SKM-1 treated with dmso at 0.1 percent for 144 hours (cell line): Measurements from ENCODE around the gene CMTM1.
"Not testable (repeated sequence)": the region's sequence is repeated elsewhere in the genome, so short reads cannot be mapped to it uniquely, and the experiment has no call there.

Experiments
- DNase-seq: peaks from one replicate; lab custom pipeline; 2025; ENCODE audit not compliant: unreplicated experiment; lab: John Stamatoyannopoulos, UW

Gene CMTM1

DNA sequence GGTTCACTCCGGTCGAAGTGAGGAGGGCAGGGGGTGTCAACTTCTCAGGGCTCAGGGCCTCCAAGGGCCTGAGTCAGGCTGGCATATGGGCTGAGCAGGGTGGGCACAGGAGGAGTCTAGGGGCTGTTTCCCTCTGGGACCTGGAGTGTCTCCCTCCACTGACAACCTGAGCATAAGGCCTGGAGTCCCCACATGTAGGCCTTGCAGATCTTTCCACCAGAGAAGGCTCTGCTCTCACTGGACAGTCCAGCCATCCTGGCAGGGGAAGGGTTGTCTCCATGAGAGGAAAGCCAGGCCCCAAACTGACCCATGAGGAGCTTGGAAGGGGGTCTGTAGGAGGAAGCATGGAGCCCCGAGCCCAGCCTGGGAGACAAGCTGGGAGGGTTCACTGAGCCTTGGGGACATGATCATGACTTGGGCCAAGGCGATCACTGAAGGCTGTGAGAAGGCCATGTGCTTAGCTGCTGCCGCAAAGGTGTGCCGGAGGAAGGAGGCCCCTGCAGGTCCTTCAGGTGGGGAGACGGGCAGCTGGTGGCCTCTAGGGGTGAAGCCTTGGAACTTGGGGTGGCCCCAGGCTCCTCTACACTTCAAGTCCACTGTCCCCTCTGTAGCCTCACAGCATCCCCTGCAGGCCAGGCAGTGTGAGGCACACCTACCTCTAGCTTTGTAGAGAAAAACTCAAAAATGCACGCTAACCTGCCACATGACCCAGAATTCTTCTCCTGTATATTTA lies 22.9 kb downstream of the CMTM1 start:
- DNase-seq: peak; percentile 57

DNA sequence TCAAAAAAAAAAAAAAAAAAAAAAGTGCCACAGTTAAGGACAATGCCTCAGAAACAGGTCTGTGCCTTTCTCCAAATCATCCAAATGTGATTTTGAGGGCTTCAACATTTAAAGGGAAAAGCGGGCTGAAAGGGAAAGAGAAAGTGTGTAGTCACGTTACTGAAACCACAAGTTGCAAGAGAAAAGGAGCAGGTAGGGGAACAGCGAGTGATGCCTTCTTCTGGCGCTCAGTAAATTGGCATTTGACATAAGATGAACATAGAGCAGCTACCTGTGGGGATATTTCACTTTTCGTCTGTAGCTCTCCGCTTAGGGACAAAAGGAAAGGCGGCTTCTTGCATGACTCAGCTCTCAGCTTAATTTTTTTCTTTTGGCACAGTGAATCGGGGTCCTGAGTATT lies 24.1 kb downstream of the CMTM1 start:
- DNase-seq: no peak

DNA sequence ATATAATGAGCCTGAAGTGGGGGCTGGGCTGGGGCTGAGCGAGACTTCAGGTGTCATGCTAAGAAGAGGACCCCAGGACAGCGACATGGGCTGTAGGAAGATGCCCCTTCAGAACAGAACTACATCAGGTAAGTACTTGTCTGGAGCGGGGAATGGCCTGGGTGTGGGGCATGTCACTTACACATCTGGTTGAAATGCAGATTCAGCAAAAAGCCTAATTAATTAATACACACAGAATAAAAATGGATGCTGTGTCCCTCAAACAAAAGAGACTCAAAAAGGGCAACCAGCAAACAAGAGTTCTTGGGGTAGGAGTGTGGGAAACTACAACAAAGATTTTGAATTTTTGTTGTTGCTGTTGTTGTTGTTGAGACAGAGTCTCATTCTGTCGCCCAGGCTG lies 24.8 kb downstream of the CMTM1 start:
- no peak for DNase-seq

DNA sequence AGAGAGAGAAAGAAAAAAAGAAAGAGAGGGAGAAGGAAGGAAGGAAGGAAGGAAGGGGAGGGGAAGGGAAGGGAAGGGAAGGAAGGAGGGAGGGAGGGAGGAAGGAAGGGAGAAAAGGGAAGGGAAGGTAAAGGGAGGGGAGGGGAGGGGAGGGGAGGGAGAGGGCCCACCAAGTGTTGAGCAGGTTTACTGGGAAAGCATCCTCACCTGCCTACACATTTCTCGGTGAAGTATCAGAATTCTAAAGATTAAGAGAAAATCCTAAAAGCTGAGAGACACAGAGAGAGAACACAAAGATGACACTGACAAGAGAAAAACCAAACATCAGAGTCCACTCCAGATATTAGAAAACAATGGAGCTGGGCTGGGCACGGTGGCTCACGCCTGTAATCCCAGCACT lies 26.0 kb downstream of the CMTM1 start:
- no peak for DNase-seq

DNA sequence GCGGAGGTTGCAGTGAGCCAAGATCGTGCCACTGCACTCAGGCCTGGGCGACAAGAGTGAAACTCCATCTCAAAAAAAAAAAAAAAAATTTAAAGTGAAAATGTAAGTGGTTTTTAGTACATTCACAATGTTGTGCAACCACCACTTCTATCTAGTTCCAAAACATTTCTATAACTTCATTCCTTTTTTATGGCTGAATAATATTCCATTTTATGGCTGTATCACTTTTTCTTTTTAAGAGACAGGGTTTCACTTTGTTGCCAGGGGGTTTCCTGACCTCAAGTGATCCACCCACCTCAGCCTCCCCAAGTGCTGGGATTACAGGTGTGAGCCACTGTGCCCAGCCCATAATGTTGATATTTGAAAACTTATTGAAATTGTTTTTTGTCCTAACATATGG lies 26.6 kb downstream of the CMTM1 start:
- no peak for DNase-seq

DNA sequence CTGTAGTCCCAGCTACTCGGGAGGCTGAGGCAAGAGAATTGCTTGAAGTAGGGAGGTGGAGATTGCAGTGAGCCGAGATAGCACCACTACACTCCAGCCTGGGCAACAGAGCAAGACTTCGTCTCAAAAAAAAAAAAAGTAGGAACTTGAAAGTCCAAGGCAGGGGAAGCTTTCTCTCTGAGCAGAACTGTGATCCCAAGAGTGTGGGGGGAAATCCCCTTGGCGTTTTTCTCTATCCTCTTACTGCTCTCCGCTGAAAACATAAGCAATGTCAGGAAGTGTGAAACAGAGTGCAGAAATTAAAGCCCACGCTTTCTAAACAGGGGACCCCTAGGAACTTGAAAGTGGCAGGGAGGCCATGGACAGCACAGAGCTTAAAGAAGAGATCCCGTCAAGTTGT lies 28.5 kb downstream of the CMTM1 start:
- DNase-seq: no peak

DNA sequence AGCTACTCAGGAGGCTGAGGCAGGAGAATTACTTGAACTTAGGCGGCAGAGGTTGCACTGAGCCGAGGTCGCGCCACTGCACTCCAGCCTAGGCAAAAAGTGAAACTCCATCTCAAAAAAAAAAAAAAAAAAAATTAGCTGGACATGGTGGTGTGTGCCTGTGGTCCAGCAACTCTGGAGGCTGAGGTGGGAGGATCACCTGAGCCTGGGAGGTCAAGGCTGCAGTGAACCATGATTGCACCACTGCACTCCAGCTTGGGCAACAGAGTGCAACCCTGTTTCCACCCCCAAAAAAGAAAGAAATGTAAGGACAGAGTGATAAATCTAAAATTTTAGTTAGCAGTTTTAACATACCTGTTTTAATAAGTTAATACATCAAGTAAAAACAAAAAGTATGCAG lies 30.3 kb downstream of the CMTM1 start:
- not testable (repeated sequence) for DNase-seq

DNA sequence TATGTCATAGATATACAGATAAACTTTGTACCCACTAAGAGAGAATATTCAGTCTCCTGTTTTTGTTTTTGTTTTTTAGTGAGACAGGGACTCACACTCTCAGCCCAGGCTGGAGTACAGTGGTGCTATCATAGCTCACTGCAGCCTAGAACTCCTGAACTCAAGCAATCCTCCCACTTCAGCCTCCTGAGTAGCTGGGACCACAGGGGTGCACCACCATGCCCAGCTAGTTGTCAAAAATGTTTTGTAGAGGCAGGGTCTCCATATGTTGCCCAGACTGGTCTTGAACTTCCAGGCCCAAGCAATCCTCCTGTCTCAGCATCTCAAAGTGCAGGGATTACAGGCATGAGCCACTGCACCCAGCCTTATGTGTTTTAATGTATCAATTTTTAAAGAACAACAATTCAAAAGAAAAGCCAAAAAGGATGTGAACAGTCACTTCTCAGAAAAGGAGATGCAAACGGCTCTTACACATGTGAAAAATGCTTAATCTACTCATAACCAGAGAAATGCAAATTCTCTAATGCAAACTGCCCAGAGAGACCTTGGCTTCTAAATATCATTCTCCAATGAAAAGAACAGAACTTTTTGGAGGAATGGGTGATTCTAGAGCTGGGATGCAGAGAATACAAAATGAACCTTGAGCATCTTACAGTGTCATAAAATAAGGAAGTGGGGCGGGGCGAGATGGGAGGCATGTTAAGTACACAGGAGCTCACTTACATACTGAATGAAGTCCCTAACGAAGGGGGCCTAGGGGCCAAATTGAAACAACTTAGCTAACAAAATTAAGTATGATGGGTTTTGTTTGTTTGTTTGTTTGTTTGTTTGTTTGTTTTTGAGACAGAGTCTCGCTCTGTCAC lies 31.0 kb downstream of the CMTM1 start:
- no peak for DNase-seq

DNA sequence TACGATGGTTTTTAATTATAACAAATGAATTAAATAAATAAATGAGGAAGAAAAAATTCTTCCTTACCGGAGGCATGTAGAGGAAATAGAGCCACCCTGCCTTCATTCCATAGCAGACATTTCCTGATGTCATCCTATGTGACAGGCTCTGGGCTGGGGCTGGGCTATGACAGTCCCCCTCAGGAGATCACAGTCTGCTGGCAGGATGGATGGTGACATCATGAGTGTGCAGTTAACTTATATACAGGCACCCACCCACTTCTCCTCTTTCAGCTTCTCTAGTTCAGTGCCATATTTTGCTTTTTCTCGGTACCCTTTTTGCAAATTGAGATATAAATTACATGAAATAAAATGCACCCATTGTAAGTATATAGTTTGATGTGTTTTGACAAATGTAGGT lies 31.9 kb downstream of the CMTM1 start:
- no peak for DNase-seq

DNA sequence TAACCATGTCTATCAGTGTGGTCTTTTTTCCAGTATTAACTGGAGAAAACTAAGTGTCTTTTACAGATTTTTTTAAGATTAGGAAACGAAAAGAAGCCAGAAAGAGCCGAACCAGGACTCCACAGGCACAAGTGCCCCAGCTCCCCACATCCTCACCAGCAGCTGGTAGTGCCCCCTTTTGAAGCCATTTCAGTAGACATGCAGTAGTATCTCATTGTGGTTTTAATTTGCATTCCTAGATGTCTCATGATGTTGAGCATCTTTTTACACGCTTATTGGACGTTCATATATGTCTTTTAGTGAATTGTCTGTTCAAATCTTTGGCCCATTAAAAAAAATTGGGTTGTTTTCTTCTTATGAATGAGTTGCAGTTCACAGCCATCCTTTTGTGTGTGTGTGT lies 33.5 kb downstream of the CMTM1 start:
- no peak for DNase-seq

DNA sequence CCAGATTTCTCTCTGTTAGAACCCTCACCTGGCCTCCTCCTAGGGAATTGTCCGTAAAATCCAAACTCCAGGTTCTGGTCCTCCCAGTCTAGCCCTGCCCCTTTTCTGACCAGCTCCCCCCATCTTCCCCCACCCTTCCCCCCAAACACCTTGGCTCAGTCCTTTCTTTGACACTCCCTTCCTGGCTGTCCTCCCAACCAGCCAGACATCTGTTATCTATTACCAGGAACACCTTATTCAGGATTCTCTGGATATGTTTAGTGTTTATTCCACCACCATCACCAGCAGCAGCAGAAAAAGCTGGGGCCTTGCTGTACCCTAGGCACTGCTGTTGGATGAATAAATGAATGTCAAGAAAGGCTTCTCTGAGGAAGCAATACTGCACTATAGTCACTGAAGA lies 34.2 kb downstream of the CMTM1 start:
- DNase-seq: no peak

DNA sequence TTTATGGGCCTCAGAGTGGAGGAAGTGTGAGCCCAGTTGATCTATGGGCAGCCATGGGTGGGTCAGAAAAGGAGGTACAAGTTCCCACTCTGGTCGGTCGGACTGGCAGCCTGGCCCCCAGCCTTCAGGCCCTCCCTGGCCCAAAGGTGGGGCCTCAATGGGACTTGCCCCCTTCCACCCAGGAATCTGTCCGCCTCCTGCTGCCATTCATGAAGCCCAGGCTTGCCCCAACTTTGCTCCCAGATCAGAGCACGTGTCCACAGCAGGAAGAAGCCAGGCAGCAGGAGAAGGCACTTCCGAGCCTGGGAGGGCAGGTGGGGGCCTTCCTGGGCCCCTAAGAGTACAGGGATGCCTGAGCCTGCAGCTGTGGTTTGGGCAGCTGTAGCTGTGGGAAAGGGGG lies 35.2 kb downstream of the CMTM1 start:
- no peak for DNase-seq

DNA sequence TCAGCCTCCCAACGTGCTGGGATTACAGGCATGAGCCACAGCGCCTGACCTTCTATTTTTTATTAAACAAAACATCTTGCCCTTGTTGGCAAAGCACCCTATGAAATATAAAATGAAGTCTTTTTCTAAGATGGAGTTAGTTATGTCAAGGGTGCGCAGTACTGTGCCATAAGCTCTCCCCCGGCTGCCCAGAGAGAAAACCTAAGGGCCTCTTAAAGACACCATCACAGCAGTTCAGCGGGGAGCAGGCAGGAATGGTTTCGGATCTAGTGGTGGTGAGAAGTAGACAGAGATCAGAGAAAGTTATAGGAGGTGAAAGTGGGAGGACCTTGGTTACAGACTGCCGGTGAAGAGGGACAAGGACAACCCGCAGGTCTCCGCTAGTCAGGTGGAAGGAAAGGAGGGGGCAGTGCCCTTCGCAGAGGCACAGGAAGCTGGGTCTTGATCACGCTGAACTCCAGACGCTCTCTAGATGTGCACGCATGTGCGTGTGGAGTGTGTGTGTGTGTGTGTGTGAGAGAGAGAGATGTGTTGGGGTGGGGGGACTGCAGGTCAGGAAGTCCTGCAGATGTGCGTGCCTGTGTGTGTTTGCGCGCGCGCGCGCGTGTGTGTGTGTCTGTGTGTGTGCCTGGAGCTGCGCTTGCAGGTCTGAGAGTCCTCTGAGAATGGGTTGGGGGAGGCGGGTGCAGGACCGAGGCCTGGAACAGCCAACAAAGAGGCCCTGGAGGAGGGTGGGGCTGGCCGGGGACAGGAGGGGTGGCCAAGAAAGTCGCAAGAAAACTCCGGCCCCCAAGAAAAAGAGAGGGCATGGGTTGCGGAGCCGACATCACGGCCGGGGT lies 37.5 kb downstream of the CMTM1 start:
- peak; percentile 74 for DNase-seq

DNA sequence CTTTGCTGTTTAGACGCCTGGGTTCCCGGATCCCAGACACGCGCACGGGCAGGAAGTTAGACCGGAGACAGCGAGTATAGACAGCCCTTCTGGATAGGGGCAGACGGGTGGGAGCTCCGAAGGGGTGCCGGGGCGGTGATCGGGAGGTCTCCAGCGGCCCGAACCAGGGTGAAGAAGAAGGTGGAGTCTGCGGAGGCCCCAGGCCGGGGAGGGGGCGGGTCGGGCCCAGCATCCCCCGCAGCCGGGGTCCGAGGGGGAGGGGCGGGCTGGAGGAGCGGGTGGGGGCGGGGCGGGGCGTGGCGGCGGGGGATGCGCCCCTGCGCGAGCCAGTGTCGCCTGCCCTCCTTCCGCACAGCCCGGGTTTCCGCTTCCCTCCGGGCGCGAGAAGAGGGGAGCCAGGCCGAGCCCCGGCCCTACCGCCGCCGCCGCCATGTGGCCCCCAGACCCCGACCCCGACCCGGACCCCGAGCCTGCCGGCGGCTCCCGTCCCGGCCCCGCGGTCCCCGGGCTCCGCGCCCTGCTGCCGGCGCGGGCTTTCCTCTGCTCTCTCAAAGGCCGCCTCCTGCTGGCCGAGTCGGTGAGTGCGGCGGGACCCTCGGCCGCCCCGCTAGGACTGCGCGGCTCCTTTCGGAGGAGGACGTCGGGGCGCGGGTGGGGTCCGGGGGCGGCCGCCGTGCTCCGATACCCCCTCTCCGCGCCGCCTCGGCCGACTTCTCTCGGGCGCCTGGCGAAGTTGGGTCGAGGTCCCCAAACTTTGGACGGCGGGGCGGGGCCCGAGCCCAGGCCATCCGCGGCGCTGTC lies 38.3 kb downstream of the CMTM1 start, which contains the start of gene CMTM3:
Gene CMTM3, plus strand, starts transcription at position 329 of the 801 bp plus-strand sequence. Its CDS starts 102 bp downstream, at position 431.
- peak; percentile 62 for DNase-seq

DNA sequence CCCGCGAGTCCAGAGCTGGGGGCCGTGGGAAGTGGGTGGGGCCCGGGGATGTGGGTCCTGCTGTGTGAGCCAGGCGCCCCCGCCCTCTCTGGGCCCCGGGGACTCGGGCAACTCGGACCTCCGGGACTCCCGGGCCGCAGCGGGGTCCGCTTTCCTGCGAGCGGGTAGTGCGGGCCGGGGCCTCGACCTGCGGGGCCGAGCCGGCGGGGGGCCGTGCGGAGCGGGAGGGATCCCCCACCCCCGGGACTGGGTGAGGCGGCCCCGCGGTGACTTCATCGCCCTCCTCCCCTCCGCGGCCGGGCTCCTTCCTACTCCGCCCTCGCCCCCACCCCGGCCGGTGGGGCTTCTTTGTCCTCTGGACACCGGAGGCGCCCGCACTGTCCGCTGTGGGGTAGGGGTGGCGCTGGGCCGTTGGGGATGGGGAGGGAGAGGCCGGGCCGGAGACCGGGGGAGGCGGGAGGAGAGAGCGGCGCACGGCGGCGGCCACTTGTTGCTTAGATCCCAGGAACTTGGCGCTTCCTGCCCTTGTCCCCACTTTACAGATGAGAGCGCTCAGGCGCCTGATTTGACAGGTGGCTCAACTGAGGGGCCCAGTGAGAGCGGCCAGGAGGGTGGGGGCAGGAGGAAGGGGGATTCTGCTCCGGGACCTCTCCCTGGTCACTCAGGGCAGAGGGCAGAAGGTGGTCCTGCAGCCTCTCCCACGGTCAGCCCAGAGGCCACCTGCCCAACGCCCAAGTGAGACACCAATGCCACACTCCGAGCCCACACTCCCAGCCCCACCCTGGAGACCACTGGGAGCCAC lies 39.1 kb downstream of the CMTM1 start:
- DNase-seq: no peak

DNA sequence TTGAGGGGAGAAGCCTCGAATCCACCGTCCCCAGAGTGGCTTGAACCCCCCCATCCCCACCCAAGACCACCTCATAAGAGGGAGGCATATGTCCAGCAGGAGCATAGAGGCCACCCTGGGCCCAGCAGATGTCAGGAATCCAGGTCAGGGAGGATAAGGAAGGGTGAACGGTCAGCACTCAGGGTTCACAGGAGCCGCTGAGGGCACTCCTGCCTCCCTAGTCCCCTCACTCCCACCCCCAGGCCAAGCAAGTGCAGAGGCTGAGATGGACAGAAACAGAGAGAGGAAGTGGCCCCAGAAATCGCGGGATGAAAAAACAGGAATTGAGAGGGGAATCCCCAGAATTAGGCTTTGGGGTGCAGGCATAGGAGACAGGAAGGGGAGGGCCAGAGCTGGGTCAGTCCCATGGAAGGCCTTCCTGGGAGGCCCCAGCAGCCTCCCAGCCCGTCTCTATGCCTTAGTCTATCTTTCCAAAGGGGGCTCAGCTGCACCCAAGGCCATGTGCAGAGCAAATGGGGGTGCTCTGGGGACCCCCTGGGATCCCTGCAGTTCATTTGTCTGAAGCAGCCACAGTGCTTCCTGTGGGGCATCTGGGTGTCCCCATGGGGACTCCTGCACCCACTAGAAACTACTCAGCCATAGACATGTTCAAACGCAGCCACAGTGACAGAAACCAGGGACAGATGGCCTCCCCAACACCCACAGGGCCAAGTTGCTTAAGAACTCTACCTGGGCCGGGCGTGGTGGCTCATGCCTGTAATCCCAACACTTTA lies 39.9 kb downstream of the CMTM1 start:
- DNase-seq: no peak

DNA sequence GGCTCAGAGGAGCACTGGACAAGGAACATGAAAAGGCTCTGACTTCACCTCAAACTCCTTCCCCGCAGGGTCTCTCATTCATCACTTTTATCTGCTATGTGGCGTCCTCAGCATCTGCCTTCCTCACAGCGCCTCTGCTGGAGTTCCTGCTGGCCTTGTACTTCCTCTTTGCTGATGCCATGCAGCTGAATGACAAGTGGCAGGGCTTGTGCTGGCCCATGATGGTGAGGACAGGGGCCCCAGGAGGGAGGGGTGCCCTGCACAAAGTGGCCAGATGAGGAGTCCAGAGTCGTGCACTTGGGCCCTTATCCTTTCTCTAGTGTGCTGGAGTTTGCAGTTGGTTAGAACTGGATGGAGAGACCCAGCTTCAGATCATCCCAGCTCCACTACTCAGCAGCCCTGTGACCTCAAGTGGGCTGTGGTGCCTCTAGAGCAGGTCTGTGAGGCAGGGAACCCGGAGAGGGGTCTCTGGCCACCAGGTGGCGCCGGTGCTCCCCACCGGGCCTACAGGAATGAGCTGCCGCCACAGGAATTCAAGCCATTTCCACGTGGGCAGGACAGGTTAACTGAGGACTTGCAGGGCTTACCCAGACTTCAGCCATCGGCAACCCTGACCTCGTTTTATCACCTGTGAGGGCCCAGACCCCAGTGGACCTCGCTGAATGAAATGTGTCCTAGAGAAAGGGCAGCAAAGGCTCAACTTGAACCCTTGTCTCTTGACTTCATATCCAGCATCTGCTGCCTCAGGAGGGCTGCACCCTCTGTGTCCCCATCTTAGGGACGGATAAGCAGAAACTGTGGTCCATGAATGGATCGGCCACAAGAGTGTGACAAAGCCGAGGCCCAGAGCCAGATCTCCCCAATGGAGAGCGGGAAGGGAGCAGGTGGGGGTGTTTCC lies 42.3 kb downstream of the CMTM1 start:
- DNase-seq: peak; percentile 73

DNA sequence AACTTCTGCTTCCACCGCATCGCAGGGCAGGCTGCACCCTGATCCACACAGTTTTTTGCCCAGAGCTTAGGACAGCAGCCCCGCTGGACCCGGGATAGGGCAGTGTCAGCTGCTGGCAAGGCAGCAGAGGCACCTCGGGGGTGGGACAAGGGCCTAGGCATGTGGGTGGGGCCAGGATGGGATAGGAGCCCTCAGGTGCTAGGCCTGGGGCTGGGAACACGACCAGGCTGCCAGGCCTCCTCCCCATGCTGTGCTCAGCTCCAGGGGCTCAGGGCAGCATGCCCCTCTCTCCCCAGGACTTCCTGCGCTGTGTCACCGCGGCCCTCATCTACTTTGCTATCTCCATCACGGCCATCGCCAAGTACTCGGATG lies 42.9 kb downstream of the CMTM1 start:
- no peak for DNase-seq
